Lower lobe of right lung (tissue), 2 donors: Measurements from ENCODE around the gene CMC1. TPM values are rescaled to one million over a fixed set of nuclear protein-coding genes. Genes with fewer than 3 reads are reported as not detected.
A peak's percentile ranks its signal among the peaks of the same experiment; 100 is the strongest.
"Not testable (repeated sequence)": the region's sequence is repeated elsewhere in the genome, so short reads cannot be mapped to it uniquely, and the experiment has no call there.

Source experiments
- ATAC-seq, 2 donors: fragments of 200-7000 bp; cut with Tn5 transposase; one replicate each; pipeline ENCODE4 v1.9.1; 2020 to 2022; ENCODE audit warnings: mild to moderate bottlenecking in 2 of 2, moderate library complexity in 2 of 2
- DNase-seq: peaks from one replicate; pipeline ENCODE4 v3.0.0-alpha.2; 2020
- H3K27ac ChIP-seq: fragments of 200-600 bp; one replicate; pipeline ENCODE4 v1.8.0; 2022
- H3K27me3 ChIP-seq: fragments of 200-600 bp; one replicate; pipeline ENCODE4 v1.8.0; 2022; ENCODE audit warnings: low read depth
- H3K36me3 ChIP-seq: fragments of 200-600 bp; one replicate; pipeline ENCODE4 v1.8.0; 2022; ENCODE audit warnings: mild to moderate bottlenecking
- H3K4me1 ChIP-seq: fragments of 200-600 bp; one replicate; pipeline ENCODE4 v1.8.0; 2022
- H3K4me3 ChIP-seq: fragments of 200-600 bp; one replicate; pipeline ENCODE4 v1.8.0; 2022; ENCODE audit warnings: mild to moderate bottlenecking
- H3K9me3 ChIP-seq: fragments of 200-600 bp; one replicate; pipeline ENCODE4 v1.8.0; 2022
- intact Hi-C: fragments of 100-400 bp; cut with DNase I; formaldehyde crosslinking; loops from one replicate; pipeline ENCODE4 v1.11.0; 2022
- total RNA-seq: library from RNA; stranded (reverse); fragmentation: NEBNext Ultra II Directional; extraction: Animal tissue kit (Norgen Biotek cat#: 25700); gene quantifications from one replicate; pipeline ENCODE4 v1.2.1, GENCODE V29; 2021
- TF ChIP-seq, protein P1 (sequence below): fragments of 200-600 bp; IDR thresholded peaks from one replicate; pipeline ENCODE4 v1.8.0; 2022; ENCODE audit warnings: antibody characterized with exemption, mild to moderate bottlenecking
- donor health status: DM: no; HTN: yes; CAD: no; lungs with severe emphysema.

CMC1 gene
- total RNA-seq, 1 donor from 2014 or later, result 23.6 TPM

- ATAC-seq (no peak), DNase-seq (no peak)
- Histone ChIP-seq H3K4me3 (no peak overlapping the region), H3K9me3 (no peaks in the 10 kb centered on the region), H3K4me1 (peaks cover 4% of the 10 kb centered on the region), H3K27ac (no peak overlapping the region), H3K36me3 (peaks cover 11% of the 10 kb centered on the region), H3K27me3 (no peaks in the 10 kb centered on the region)
- TF ChIP-seq, protein P1, sequence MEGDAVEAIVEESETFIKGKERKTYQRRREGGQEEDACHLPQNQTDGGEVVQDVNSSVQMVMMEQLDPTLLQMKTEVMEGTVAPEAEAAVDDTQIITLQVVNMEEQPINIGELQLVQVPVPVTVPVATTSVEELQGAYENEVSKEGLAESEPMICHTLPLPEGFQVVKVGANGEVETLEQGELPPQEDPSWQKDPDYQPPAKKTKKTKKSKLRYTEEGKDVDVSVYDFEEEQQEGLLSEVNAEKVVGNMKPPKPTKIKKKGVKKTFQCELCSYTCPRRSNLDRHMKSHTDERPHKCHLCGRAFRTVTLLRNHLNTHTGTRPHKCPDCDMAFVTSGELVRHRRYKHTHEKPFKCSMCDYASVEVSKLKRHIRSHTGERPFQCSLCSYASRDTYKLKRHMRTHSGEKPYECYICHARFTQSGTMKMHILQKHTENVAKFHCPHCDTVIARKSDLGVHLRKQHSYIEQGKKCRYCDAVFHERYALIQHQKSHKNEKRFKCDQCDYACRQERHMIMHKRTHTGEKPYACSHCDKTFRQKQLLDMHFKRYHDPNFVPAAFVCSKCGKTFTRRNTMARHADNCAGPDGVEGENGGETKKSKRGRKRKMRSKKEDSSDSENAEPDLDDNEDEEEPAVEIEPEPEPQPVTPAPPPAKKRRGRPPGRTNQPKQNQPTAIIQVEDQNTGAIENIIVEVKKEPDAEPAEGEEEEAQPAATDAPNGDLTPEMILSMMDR, result no peak
- intact Hi-C loops, result no loop called here
Measured at GRCh38 chr3:28265641-28266040, 24.2 kb downstream of the CMC1 start.

DNA sequence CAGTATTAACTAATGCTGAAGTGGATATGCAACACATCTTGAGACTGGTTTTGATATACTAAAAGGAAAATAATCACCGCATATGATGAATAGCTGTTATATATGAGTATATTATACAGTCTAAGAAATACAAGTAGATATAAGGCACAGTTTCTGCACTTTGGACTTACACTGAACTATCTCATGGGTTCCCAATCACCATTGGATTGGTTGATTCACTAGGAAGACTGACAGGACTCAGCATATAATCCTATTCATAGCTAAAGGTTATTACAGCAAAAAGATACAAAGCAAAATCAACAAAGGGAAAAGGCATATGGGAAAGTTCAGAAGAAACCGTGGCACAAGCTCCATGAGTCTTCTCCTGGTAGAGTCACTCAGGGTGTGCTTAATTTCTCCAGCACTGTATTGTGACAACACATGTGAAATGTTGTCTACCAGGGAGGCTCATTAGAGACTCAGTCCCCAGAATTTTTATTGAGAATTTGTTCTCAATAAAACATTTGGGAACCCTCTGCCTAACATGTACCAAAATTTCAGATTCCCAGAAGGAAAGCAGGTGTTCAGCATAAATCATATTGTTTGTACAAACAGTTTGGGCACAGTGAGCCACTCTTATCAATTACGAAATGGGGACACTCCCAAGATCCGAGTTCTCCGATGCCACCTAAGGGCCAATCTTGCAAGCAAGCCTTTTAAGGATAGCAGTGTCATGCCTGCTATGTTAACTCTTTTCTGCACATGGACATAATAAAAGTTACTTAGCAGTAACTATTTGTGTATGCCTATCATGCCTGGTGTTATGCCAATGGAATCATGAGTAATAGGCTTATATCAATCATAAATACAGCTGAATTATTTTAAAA, 26.8 kb downstream of the CMC1 start:
- TF ChIP-seq, protein P1, result no peak
- H3K36me3 ChIP-seq, result peaks cover 11% of the 10 kb centered on the region
- intact Hi-C loops, result no loop called here
- no peaks in the 10 kb centered on the region for H3K27me3 ChIP-seq
- DNase-seq, result no peak
- peaks cover 8% of the 10 kb centered on the region for H3K9me3 ChIP-seq
- peak; percentile 50 to 59 for ATAC-seq
- no peak overlapping the region for H3K27ac ChIP-seq
- H3K4me1 ChIP-seq, result peaks cover 4% of the 10 kb centered on the region
- no peak overlapping the region for H3K4me3 ChIP-seq

GRCh38 chr3:28268989-28269388, 27.6 kb downstream of the CMC1 start:
- Histone ChIP-seq H3K4me1 (peaks cover 4% of the 10 kb centered on the region), H3K4me3 (no peak overlapping the region), H3K9me3 (peaks cover 13% of the 10 kb centered on the region), H3K27ac (no peak overlapping the region), H3K36me3 (peaks cover 7% of the 10 kb centered on the region), H3K27me3 (no peaks in the 10 kb centered on the region)
- ATAC-seq (no peak), DNase-seq (no peak)
- TF ChIP-seq, protein P1, result no peak
- intact Hi-C loops, result no loop called here

DNA sequence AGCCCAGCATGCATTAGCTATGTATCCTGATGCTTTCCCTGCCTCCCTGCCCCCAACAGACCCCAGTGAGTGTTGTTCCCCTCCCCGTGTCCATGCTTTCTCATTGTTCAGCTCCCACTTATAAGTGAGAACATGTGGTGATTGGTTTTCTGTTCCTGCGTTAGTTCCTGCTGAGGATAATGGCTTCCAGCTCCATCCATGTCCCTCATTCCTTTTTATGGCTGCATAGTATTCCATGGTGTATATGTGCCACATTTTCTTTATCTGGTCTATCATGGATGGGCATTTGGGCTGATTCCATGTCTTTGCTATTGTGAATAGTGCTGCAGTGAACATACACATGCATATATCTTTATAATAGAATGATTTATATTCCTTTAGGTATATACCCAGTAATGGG, 28.5 kb downstream of the CMC1 start:
- H3K36me3 ChIP-seq, intact Hi-C loops, H3K27me3 ChIP-seq, H3K4me1 ChIP-seq, H3K27ac ChIP-seq, DNase-seq, ATAC-seq, H3K4me3 ChIP-seq: not testable (repeated sequence)
- H3K9me3 ChIP-seq, result peaks cover 13% of the 10 kb centered on the region

- H3K36me3 ChIP-seq, result no peaks in the 10 kb centered on the region
- ATAC-seq (no peak), DNase-seq (no peak)
- H3K27ac ChIP-seq, result no peak overlapping the region
- H3K9me3 ChIP-seq, result peaks cover 13% of the 10 kb centered on the region
- intact Hi-C loops, result no loop called here
- no peak overlapping the region for H3K4me3 ChIP-seq
- H3K4me1 ChIP-seq, result peaks cover 3% of the 10 kb centered on the region
- H3K27me3 ChIP-seq, result no peaks in the 10 kb centered on the region
- TF ChIP-seq, protein P1, result no peak
Measured at GRCh38 chr3:28273837-28274236, 32.4 kb downstream of the CMC1 start.

- intact Hi-C loops, result no loop called here
- TF ChIP-seq, protein P1, result no peak
- Histone ChIP-seq H3K27me3 (no peaks in the 10 kb centered on the region), H3K4me1 (no peaks in the 10 kb centered on the region), H3K27ac (no peak overlapping the region), H3K9me3 (no peaks in the 10 kb centered on the region), H3K36me3 (no peaks in the 10 kb centered on the region), H3K4me3 (no peak overlapping the region)
- no peak for ATAC-seq
- DNase-seq, result no peak
Measured at GRCh38 chr3:28278918-28279317, 37.5 kb downstream of the CMC1 start.
